Measurements from ENCODE around the gene SCARF2.
"Not testable (repeated sequence)": the region's sequence is repeated elsewhere in the genome, so short reads cannot be mapped to it uniquely, and the experiment has no call there.

Gene SCARF2

GRCh38 chr22:20412474-20413216 is 25.0 kb downstream of the SCARF2 start:
- no peak overlapping the region for H3K4me3 ChIP-seq (replicated peaks; ENCODE audit: low read depth, low read length)
- no peak for DNase-seq (ENCODE audit: low read depth)
- TF ChIP-seq CTCF (IDR thresholded peaks at IDR 0.05; ENCODE audit: low read length, missing control alignments) = no peak

GRCh38 chr22:20409385-20409784 is 28.2 kb downstream of the SCARF2 start:
- not testable (repeated sequence) for H3K4me3 ChIP-seq (replicated peaks; ENCODE audit: low read depth, low read length); DNase-seq (ENCODE audit: low read depth)

- DNase-seq (ENCODE audit: low read depth) = no peak
- H3K4me3 ChIP-seq (replicated peaks; ENCODE audit: low read depth, low read length) = no peak overlapping the region
- no peak for TF ChIP-seq CTCF (IDR thresholded peaks at IDR 0.05; ENCODE audit: low read length, missing control alignments)
These were observed 28.7 kb downstream of the SCARF2 start for GRCh38 chr22:20408891-20409290.

- no peak overlapping the region for H3K4me3 ChIP-seq (replicated peaks; ENCODE audit: low read depth, low read length)
- DNase-seq (ENCODE audit: low read depth) = no peak
- TF ChIP-seq CTCF (IDR thresholded peaks at IDR 0.05; ENCODE audit: low read length, missing control alignments) = no peak
These were observed 29.8 kb downstream of the SCARF2 start for GRCh38 chr22:20407829-20408228.

- no peak for DNase-seq (ENCODE audit: low read depth)
- no peak overlapping the region for H3K4me3 ChIP-seq (replicated peaks; ENCODE audit: low read depth, low read length)
- no peak for TF ChIP-seq CTCF (IDR thresholded peaks at IDR 0.05; ENCODE audit: low read length, missing control alignments)
These were observed 30.8 kb downstream of the SCARF2 start for GRCh38 chr22:20406686-20407408.

GRCh38 chr22:20405931-20406685 is 31.5 kb downstream of the SCARF2 start:
- DNase-seq (ENCODE audit: low read depth) = no peak

More at GRCh38 chr22:20405931-20406685, 31.5 kb downstream of the SCARF2 start:
- no peak overlapping the region for H3K4me3 ChIP-seq (replicated peaks; ENCODE audit: low read depth, low read length)
- TF ChIP-seq CTCF (IDR thresholded peaks at IDR 0.05; ENCODE audit: low read length, missing control alignments) = no peak
